HG02852 (cell line): ENCODE data around the gene KRI1.
"Not testable (repeated sequence)": the region's sequence is repeated elsewhere in the genome, so short reads cannot be mapped to it uniquely, and the experiment has no call there.

Experiments
- ATAC-seq: cut with Tn5 transposase; IDR thresholded peaks from one replicate; pipeline ENCODE4 v1.9.1; 2021; ENCODE audit warnings: mild to moderate bottlenecking, moderate library complexity; ENCODE audit not compliant: unreplicated experiment

Gene KRI1

GRCh38 chr19:10550336-10550735 is 15.5 kb downstream of the KRI1 start:
- ATAC-seq = no peak

- no peak for ATAC-seq
Measured at GRCh38 chr19:10549733-10550132, 16.1 kb downstream of the KRI1 start.

DNA sequence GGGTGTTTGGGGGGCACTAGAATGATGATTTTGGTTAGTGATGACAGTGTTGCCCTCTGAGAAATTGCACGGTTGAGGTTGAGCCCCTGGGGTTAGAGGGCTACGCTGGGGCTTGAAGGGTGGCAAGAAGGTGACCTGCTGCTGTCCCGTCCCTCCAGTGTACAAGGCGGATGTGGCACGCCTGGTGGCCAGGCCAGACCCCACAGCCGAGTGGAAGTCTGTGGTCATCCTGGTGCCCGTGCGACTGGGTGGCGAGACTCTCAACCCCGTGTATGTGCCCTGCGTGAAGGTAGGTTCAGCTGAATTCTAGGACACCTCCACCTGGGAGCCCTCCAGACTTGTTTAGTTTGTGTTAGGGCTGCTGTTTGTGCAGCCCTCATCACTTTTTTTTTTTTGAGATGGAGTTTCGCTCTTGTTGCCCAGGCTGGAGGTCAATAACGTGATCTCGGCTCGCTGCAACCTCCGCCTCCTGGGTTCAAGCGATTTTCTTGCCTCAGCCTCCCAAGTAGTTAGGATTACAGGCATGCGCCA is 17.0 kb downstream of the KRI1 start:
- no peak for ATAC-seq

GRCh38 chr19:10546817-10547216 is 19.0 kb downstream of the KRI1 start:
- ATAC-seq = no peak

- no peak for ATAC-seq
Measured at GRCh38 chr19:10544753-10545251, 21.0 kb downstream of the KRI1 start.

DNA sequence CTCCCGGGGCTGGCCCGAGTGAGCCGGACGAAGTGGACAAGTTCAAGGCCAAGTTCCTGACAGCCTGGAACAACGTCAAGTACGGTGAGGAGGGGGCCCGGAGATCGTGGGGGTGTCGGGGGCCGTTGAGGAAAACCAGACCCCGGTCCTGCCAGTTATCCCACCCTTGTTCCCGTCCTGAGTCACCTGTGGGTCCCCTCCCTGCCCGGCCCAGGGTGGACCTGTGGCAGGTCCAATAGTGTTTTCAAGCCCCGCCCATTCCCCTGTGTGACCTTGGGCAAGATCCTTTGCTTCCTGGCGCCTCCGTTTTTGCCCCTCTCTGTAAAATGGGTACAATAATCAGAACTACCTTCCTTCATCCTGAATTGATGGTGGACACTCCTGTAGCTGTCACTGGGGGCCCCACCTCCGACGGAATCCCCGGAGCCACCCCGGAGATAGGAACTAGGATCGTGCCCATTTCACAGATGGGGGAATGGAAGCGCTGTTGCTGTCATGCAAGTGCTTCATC is 21.5 kb downstream of the KRI1 start:
- peak; percentile 14 for ATAC-seq

DNA sequence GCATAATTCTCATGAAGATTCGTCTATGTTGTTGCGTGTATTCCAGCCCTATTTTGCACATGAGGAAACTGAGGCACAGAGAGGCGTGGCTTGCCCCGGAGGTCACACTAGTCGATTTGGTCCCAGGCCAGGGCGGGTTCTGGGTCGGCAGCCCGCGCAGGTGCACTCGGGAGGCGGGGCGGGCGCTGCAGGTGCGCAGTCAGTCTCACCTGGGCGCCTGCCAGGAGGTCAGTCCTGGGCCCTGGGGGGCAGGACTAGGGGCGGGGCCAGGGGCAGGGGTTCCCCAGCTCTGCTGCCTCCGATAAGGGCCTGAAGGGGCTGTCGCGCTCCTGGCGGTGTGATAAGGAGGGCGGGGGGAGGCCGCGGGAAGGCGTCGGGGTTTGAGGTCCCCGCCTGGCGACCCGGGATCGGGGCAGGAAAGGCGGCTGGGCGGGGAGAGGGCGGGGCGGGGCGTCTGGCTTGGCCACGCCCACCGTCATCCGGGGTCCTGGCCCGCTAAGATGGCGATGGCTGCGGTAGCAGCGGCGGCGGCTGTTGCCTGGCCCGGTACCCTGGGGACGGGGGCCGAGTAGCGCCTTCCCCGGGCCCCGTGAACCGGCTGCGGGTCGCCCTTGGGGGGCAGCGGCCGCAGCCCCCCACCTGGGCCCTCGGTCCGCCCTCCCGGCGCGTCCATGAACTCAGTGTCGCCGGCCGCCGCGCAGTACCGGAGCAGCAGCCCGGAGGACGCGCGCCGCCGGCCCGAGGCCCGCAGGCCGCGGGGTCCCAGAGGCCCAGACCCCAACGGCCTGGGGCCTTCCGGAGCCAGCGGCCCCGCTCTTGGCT is 22.2 kb downstream of the KRI1 start, which contains the start of gene ATG4D:
ATG4D (plus strand) TSS at position 485 of the 822 bp plus-strand sequence; CDS start at position 672, 187 bp downstream.
- peak; percentile 72 for ATAC-seq

DNA sequence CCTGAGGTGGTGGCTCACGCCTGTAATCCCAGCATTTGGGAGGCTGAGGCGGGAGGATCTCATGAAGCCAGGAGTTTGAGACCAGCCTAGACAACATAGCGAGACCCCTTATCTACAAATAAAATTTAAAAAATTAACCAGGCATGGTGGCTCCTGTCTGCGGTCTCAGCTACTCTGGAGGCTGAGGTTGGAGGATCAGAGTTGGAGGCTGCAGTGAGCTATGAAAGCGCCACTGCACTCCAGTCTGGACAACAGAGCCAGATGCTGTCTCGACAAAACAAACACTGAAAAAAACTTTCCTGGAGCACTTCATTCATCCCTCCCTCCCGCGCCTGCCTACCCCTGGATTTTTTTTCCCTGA is 22.8 kb downstream of the KRI1 start:
- ATAC-seq = no peak

GRCh38 chr19:10539016-10539415 is 26.8 kb downstream of the KRI1 start:
- not testable (repeated sequence) for ATAC-seq

DNA sequence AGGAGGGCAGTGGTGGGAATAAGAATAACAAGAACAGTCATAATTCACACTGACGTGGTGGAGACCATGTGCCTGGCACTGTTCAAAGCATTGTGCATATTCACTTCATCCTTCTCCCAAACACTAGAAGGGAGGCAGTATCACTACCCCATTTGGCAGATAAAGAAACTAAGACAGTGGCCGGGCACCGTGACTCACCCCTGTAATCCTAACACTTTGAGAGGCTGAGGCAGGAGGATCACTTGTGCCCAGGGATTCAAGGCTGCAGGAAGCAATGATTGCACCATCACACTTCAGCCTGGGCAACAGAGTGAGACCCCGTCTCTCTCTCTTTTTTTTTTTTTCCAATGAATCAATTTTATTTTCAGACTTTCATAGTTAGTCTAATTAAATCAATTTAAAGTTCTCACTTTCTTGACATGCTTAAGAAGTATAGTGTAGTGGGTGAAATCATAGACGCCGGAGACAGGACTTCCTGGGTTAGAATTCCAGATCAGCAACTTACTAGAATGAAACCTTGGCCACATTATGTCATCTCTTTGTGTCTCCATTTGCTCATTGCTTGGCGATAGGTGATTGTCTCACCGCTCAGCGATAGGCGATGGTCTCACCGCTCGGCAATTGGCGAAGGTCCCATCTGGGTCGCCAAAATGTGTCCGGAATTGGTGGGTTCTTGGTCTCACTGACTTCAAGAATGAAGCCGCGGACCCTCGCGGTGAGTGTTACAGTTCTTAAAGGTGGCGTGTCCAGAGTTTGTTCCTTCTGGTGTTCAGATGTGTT is 27.4 kb downstream of the KRI1 start:
- no peak for ATAC-seq

DNA sequence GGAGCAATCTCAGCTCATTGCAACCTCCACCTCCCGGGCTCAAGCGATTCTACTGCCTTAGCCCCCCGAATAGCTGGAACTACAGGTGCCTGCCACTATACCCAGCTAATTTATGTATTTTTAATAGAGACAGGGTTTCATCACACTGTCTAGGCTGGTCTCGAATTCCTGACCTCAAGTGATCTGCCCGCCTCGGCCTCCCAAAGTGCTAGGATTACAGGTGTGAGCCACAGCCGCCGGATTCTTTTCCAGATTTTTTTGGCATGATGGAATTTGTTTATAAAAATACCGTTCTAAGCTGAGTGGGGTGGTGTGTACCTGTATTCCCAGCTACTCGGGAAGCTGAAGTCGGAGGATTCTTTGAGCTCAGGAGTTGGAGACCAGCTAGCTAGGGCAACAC is 28.1 kb downstream of the KRI1 start:
- no peak for ATAC-seq

GRCh38 chr19:10535613-10536012 is 30.2 kb downstream of the KRI1 start:
- ATAC-seq = no peak

DNA sequence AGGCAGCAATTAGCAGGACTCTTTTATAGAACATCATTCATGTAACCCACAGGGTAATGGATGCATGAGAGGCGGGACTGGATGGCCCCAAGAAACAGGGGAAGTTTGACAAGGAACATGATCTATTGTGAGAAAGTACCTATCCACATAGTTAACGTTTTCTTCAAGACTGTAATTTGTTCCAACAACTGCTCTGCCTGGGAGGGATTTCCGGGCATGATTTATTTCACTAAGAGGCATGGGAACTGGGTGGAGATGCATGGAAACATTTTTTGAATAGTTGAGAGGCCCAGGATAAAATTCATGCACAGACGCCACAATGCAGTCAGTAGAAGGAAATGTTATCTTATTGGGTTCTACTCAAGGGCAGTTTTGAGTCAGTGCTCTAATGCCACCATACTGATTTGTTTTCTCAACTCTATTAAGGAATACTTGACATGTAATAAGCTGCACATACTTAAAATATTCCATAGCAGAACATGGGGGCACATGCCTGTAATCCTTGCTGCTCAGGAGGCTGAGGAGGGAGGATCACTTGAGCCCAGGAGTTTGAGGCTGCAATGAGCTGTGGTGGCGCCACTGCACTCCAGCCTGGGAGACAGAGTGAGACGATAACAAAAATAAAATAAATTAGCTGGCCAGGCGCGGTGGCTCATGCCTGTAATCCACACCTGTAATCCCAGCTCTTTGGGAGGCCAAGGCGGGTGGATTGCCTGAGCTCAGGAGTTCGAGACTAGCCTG is 32.0 kb downstream of the KRI1 start:
- ATAC-seq = no peak

GRCh38 chr19:10532457-10532856 is 33.4 kb downstream of the KRI1 start:
- ATAC-seq = no peak

DNA sequence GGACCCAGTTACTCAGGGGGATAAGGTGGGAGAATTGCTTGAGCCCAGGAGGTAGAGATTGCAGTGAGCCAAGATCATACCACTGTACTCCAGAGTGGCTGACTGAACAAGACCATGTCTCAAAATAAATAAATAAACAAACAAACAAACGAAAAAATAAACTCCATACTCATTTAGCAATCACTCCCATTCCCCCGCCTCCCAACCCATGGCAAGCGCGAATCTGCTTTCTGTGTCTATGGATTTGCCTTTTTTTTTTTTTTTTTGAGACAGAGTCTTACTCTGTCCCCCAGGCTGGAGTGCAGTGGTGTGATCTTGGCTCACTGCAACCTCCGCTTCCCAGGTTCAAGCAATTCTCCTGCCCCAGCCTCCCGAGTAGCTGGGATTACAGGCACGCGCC is 38.9 kb downstream of the KRI1 start:
- not testable (repeated sequence) for ATAC-seq

GRCh38 chr19:10525636-10526035 is 40.2 kb downstream of the KRI1 start:
- ATAC-seq = no peak

GRCh38 chr19:10523135-10523636 is 42.6 kb downstream of the KRI1 start:
- no peak for ATAC-seq

- no peak for ATAC-seq
Measured at GRCh38 chr19:10521461-10522171, 44.2 kb downstream of the KRI1 start.

- no peak for ATAC-seq
Measured at GRCh38 chr19:10520652-10521318, 45.0 kb downstream of the KRI1 start.
